Fibroblast of lung (primary cell): ENCODE results near the gene SUGCT. TPM values are rescaled to one million over a fixed set of nuclear protein-coding genes. Genes with fewer than 3 reads are reported as not detected.

Source experiments
- DNase-seq, 2 donors: peaks; one replicate each; pipeline versions ENCODE4 v3.0.0 to v3.0.0-alpha.2; 2010; ENCODE audit warnings: low read depth in 2 of 2
- H2AFZ ChIP-seq: 2 replicates; pipeline ENCODE4 v1.5.1; 2012; ENCODE audit warnings: low read length, control low read depth, inconsistent platforms
- H3K27ac ChIP-seq: 2 replicates; pipeline ENCODE4 v1.5.1; 2011; ENCODE audit warnings: low read length, control low read depth; ENCODE audit not compliant: insufficient read depth
- H3K27me3 ChIP-seq: 2 replicates; pipeline ENCODE4 v1.5.1; 2011; ENCODE audit warnings: mild to moderate bottlenecking, low read length; ENCODE audit not compliant: control insufficient read depth, insufficient read depth
- H3K36me3 ChIP-seq: 2 replicates; pipeline ENCODE4 v1.5.1; 2011; ENCODE audit warnings: low read length; ENCODE audit not compliant: control insufficient read depth, insufficient read depth
- H3K4me1 ChIP-seq: 2 replicates; pipeline ENCODE4 v1.5.1; 2011; ENCODE audit warnings: low read length; ENCODE audit not compliant: control insufficient read depth, insufficient read depth; ENCODE audit errors: extremely low read depth
- H3K4me2 ChIP-seq: 2 replicates; pipeline ENCODE4 v1.5.1; 2011; ENCODE audit warnings: low read length, control low read depth; ENCODE audit not compliant: insufficient read depth; ENCODE audit errors: extremely low read depth
- H3K4me3 ChIP-seq, 4 experiments: fragments of 200-600 bp in 1 of 4; sonication (generic) in 1 of 4; replicated peaks in 1 of 4; 2 replicates each; pipeline ENCODE4 v1.5.1; 2011 to 2016; ENCODE audit warnings: low read length in 4 of 4, low read depth in 3 of 4, mild to moderate bottlenecking in 3 of 4, control low read depth in 2 of 4, inconsistent platforms in 1 of 4, mixed read lengths in 1 of 4; ENCODE audit not compliant: insufficient read depth in 1 of 4; ENCODE audit errors: control extremely low read depth in 1 of 4
- H3K79me2 ChIP-seq: 2 replicates; pipeline ENCODE4 v1.5.1; 2012; ENCODE audit warnings: mild to moderate bottlenecking, low read length, inconsistent platforms; ENCODE audit not compliant: control insufficient read depth, insufficient read depth
- H3K9ac ChIP-seq: 2 replicates; pipeline ENCODE4 v1.5.1; 2011; ENCODE audit warnings: mild to moderate bottlenecking, low read length, control low read depth; ENCODE audit not compliant: insufficient read depth
- H3K9me3 ChIP-seq: 2 replicates; pipeline ENCODE4 v1.5.1; 2012; ENCODE audit warnings: low read depth, low read length; ENCODE audit not compliant: control insufficient read depth, insufficient read depth
- H4K20me1 ChIP-seq: 2 replicates; pipeline ENCODE4 v1.5.1; 2011; ENCODE audit warnings: low read length; ENCODE audit not compliant: control insufficient read depth, insufficient read depth; ENCODE audit errors: extremely low read depth
- CTCF ChIP-seq, 2 donors: IDR thresholded peaks in 1 of 2; conservative IDR thresholded peaks in 1 of 2; 1 replicate in 1 of 2; 2 replicates in 1 of 2; pipeline ENCODE4 v1.5.1; 2011 to 2012; ENCODE audit warnings: low read length in 2 of 2, control low read depth in 1 of 2, inconsistent platforms in 1 of 2, low read depth in 1 of 2, mild to moderate bottlenecking in 1 of 2
- EZH2 ChIP-seq: IDR thresholded peaks from 2 replicates; pipeline ENCODE4 v1.5.1; 2012; ENCODE audit warnings: low read length, control low read depth, mild to moderate bottlenecking; ENCODE audit errors: missing control alignments
- polyA plus RNA-seq, 2 donors: library from polyadenylated mRNA; depleted of rRNA in 1 of 2; stranded (reverse) in 1 of 2; unstranded in 1 of 2; fragments of >200 nt; gene quantifications; 2 replicates each; pipeline ENCODE4 v1.2.1, GENCODE V29; 2011 to 2012; ENCODE audit warnings: missing spikeins in 1 of 2
- total RNA-seq: library from RNA; depleted of rRNA; stranded (reverse); fragments of >200 nt; gene quantifications from 2 replicates; pipeline ENCODE4 v1.2.1, GENCODE V29; 2014

SUGCT gene
- total and polyA plus RNA-seq, 2 donors (not counting 1 experiment from before 2014, with no cell fraction given) = 8.4 to 16.5 TPM

- peak; percentile 34 to 62 for DNase-seq
These were observed 395.5 kb downstream of the SUGCT start for GRCh38 chr7:40530292-40530691.

DNA sequence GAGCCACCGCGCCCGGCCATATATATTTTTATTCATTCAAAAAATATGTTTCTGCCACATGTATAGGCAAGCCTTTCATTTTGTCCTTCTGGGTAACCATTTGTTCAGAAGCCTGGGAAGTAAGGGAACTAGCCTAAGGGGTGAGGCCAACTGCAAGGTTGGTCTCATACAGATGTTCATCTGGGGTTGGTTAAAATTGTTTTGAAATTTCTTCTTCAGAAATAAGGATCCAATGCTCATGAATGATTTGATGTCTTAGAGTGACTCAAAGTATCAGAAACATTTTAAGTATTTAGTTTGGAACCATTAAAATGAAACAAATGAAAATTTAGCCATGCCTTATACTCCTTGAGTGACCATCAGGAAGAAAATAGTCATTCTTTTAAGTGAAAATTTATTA lies 397.2 kb downstream of the SUGCT start:
- Histone ChIP-seq H3K4me3 (no peak overlapping the region), H3K36me3 (no peaks in the 10 kb centered on the region), H3K9me3 (no peaks in the 10 kb centered on the region), H4K20me1 (no peaks in the 10 kb centered on the region), H2AFZ (no peak overlapping the region), H3K4me1 (no peaks in the 10 kb centered on the region), H3K27me3 (no peaks in the 10 kb centered on the region), H3K79me2 (no peaks in the 10 kb centered on the region), H3K4me2 (no peak overlapping the region), H3K9ac (no peak overlapping the region), H3K27ac (no peak overlapping the region)
- no peak for TF ChIP-seq CTCF (conservative IDR thresholded peaks at IDR 0.05 in 1 of 2, IDR thresholded peaks at IDR 0.05 in 1 of 2; ENCODE audit: low read depth in 1 of 2, low read length in 2 of 2)
- no peak for TF ChIP-seq EZH2
- no peak for DNase-seq

More at GRCh38 chr7:40530292-40530691, 395.5 kb downstream of the SUGCT start:
- Histone ChIP-seq H3K27me3 (no peaks in the 10 kb centered on the region), H3K4me3 (no peak overlapping the region), H3K27ac (no peak overlapping the region), H3K9me3 (no peaks in the 10 kb centered on the region), H3K4me2 (no peak overlapping the region), H3K4me1 (no peaks in the 10 kb centered on the region), H3K9ac (no peak overlapping the region), H2AFZ (no peak overlapping the region), H4K20me1 (no peaks in the 10 kb centered on the region), H3K36me3 (no peaks in the 10 kb centered on the region), H3K79me2 (no peaks in the 10 kb centered on the region)
- TF ChIP-seq CTCF (conservative IDR thresholded peaks at IDR 0.05 in 1 of 2, IDR thresholded peaks at IDR 0.05 in 1 of 2; ENCODE audit: low read depth in 1 of 2, low read length in 2 of 2) (no peak), EZH2 (no peak)

GRCh38 chr7:40535678-40536077 lies 400.9 kb downstream of the SUGCT start:
- DNase-seq = peak in 1 of 2 donors; percentile 20

More at GRCh38 chr7:40535678-40536077, 400.9 kb downstream of the SUGCT start:
- TF ChIP-seq EZH2 = no peak
- TF ChIP-seq CTCF (conservative IDR thresholded peaks at IDR 0.05 in 1 of 2, IDR thresholded peaks at IDR 0.05 in 1 of 2; ENCODE audit: low read depth in 1 of 2, low read length in 2 of 2) = no peak
- Histone ChIP-seq H2AFZ (no peak overlapping the region), H3K9me3 (no peaks in the 10 kb centered on the region), H3K27me3 (no peaks in the 10 kb centered on the region), H3K36me3 (no peaks in the 10 kb centered on the region), H3K27ac (no peak overlapping the region), H3K9ac (no peak overlapping the region), H3K4me2 (no peak overlapping the region), H3K79me2 (no peaks in the 10 kb centered on the region), H4K20me1 (no peaks in the 10 kb centered on the region), H3K4me1 (no peaks in the 10 kb centered on the region), H3K4me3 (no peak overlapping the region)
